OCI-LY1 (cell line): ENCODE measurements around the gene ODF4.

Experiments used
- CTCF ChIP-seq: fragments of 200-600 bp; sonication (generic), shearing (Covaris generic); IDR thresholded peaks from 2 replicates; pipeline ENCODE4 v1.5.1; 2017; ENCODE audit warnings: mild to moderate bottlenecking, antibody characterized with exemption, low read length, moderate library complexity, mixed read lengths
- EZH2 ChIP-seq: fragments of 200-600 bp; sonication (generic), shearing (Covaris generic); IDR thresholded peaks from 2 replicates; pipeline ENCODE4 v1.8.0; 2017; ENCODE audit warnings: borderline replicate concordance, mixed run types, mild to moderate bottlenecking, antibody characterized with exemption, low read length, moderate library complexity, mixed read lengths

GRCh38 chr17:8332128-8332527, 7.5 kb upstream of the ODF4 start:
- TF ChIP-seq CTCF (no peak), EZH2 (no peak)
